ENCODE data around the gene CAV2.
"Not testable (repeated sequence)": the region's sequence is repeated elsewhere in the genome, so short reads cannot be mapped to it uniquely, and the experiment has no call there.

The CAV2 gene, protein sequence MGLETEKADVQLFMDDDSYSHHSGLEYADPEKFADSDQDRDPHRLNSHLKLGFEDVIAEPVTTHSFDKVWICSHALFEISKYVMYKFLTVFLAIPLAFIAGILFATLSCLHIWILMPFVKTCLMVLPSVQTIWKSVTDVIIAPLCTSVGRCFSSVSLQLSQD

DNA sequence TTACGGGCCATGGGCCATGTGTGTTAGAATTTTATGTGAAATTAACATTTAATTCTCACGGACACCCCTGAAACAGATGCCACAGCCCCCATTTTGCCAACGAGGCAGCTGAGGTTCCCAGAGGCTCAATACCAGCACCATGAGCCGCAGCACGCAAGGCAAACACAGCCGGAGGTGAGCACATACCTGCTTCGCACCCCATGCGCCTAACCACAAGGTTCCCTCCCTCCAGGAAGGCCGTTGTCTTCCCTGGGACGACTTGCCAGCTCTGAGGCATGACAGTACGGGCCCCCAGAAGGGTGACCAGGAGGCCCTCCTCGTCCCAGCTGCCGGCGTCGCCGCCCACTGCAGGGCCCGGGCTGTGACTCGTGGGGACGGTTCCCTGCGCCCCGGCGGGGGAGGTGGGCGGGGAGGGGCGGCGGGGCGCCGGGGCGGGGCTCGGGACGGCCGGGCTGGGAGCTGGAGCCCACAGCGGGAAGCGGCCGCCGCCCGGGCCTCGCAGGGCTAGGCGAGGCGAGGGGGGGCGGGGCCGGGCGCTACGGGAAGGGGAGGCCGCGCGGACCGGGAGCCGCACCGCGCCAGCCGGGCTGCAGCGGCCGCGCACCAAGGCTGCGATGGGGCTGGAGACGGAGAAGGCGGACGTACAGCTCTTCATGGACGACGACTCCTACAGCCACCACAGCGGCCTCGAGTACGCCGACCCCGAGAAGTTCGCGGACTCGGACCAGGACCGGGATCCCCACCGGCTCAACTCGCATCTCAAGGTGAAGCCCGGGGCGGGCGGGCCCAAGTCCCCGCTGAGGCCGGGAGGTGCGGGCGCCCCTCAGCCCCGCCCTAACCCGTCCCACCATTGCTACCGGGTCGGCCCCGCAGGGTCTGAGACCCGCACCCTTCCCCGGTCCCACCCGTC is at the start of gene CAV2:
Gene CAV2, plus strand, starts transcription at position 571 of the 910 bp plus-strand sequence. Its CDS starts 44 bp downstream, at position 615.
- DNase-seq (ENCODE audit: extremely low read depth in 1 of 2, low read depth in 1 of 2), result no peak

DNA sequence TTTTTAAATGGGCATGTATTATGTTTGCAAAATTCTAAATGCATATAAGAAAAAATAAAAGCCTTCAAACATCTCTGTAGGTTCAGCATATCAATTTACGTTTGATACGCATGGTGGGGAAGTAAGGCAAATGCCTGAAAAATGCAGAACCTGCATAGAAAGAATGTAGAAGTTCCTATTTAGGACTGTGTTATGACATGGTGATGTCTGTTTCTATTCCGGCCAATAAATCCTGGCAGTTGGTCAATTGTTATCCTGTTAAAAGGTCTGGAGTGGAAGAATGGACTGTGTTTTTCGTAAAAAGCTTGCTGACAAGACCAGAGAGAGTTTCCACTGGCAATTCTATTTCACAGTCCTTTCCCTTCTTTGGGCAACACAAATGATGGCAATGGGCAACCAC is 49.6 kb upstream of the CAV2 start:
- no peak for DNase-seq (ENCODE audit: extremely low read depth in 1 of 2, low read depth in 1 of 2)

DNA sequence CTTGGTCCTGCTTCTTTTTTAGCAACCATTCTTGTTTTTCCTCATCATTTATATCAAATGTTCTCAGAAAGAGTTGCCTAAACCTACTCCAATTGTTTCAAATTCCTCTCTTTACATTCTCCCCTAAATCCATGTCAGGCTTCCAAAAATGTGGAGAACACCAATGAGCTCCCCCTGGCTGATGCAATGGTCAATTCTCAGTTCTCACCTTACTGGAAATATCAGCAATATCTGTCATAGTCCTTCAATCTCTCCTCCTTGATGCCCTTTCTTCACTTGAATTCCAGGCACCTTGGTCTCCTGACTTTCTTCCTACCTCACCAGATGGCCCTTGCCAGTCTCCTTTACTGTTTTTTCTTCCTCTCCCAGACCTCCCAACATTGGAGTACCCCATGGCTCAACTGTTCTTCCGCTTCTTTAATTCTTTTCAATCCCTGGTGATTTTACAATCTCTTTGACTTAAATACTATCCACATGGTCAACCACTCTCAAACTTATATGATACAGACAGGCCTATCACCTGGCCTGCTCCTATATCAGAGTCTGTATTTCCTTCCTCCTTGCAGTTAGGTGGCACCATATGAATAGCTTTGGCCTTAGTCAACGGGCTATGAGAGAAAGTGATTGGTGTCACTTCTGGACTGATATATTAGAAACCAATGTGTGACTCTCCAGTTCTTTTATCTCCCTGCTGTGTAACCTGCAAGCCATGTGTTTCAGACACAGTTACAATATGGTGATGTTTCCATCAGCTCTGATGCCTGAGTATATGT is 47.4 kb upstream of the CAV2 start:
- DNase-seq (ENCODE audit: extremely low read depth in 1 of 2, low read depth in 1 of 2), result no peak

DNA sequence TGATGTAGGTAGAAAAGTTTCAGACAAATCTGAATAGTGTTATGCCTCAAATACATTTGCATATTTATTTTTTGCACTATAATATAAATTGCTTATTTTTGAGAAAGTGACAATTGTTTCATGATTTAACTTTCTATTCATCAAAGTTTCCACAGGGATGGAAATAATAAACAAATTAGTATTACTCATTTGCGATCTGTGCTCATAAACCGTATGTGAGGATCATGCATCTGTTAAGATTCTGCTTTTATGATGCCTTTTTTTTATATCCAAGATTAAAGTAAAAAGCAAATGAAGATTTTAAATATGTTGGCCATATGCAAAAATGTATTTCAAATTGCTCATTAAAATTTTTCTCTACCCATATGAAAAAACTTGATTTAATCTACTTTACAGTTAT is 45.2 kb upstream of the CAV2 start:
- no peak for DNase-seq (ENCODE audit: extremely low read depth in 1 of 2, low read depth in 1 of 2)

DNA sequence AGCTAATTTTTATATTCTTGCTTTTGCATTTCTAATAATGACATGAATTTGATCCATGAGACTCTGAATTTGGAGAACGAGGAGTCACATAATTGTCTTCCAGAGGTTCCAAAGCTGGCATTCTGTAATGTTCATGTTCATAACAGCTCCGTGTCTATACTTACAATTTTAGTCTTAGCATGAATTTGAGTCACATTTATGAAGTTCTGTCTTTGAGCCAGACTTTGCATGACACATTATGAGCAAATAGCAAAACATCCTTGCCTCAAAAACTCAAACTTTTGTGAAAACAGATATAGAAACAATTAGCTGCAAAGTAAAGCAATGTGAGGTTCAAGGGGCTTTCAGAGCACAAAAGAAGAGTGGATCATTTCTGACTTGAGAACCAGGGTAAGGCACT is 44.5 kb upstream of the CAV2 start:
- no peak for DNase-seq (ENCODE audit: extremely low read depth in 1 of 2, low read depth in 1 of 2)

DNA sequence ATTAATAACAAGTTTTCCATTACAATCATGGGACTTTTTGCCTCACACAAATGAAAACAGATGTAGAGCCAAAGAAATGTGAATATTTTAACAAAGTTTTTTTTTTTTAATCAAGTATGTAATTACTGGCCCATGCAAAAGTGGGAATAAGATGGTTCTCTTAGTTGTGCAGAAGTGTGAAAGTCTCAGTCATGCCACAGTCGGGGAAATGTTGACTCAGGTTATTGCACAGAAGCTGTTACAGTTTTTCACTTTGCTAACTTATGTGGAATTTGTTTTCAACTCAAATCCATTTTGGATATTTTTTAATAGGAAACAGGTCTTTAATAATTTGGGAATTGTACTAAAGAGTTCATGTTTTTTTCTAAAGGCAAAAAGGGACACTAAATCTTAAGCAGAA is 44.0 kb upstream of the CAV2 start:
- DNase-seq (ENCODE audit: extremely low read depth in 1 of 2, low read depth in 1 of 2), result no peak

DNA sequence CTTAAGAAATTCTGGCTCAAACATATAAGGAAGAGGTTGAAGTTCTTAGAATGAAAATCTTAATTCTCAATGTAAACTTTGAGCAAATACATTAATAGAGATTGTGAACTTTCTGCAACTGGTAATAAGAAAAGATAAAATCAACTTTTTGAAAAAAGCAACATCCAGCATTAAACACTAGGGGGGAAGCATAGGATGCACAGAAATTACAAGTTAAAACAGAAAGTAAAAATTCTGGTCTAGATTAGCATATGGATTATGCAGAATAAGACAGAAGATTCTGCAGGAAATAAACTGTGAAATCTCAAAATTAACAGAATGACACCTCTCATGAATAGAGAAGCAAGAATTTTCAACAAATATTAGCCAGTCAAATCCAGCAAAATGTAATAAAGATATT is 38.0 kb upstream of the CAV2 start:
- DNase-seq (ENCODE audit: extremely low read depth in 1 of 2, low read depth in 1 of 2), result no peak

DNA sequence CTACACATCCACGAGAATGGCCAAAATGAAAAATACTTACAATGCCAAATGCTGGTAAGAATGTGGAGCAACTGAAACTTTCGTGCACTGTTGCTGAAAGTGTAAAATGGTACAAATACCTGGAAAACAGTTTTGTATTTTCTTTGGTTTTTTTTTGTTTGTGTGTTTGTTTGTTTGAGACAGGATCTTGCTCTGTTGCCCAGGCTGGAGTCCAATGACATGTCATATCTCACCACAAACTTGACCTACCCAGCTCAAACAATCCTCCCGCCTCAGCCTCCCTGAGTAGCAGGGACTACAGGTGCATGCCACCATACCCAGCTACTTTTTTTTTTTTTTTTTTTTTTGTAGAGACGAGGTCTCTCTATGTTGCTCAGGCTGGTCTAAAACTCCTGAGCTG is 35.6 kb upstream of the CAV2 start:
- DNase-seq (ENCODE audit: extremely low read depth in 1 of 2, low read depth in 1 of 2), result no peak

DNA sequence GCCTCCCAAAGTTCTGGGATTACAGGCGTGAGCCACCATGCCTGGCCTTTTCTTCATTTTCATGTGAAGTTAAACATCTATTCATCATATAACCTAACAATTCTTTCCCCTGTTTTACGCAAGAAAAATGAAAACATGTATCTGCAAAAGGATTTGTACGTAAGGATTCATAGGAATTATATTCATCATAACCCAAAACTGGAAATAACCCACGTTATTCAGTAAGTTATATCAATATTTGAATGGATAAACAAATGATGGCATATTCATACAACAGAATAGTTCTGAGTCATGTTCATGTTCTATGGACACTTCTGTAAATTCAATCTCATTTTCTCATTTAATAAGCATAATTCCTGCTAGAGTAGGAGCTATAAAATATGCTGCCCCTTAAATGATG is 35.2 kb upstream of the CAV2 start:
- no peak for DNase-seq (ENCODE audit: extremely low read depth in 1 of 2, low read depth in 1 of 2)

DNA sequence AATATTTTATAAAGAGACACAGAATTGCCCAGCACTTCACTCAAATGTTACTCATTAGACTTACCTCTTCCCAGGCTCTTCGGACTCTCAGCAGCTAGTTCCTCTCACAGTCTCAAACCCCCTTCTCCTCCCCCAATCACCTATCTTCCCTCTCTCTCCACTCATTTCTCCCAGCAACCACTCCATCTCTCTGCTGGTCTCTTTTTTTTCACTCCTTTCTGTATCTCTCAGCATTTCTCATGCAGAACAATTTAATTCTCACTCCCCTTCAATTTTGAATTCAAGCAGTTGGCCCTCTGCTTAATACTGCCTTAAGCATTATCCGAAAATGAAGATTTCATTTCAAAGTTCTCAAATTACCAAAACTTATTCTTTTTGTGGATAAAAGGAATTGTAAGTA is 34.4 kb upstream of the CAV2 start:
- DNase-seq (ENCODE audit: extremely low read depth in 1 of 2, low read depth in 1 of 2), result no peak

DNA sequence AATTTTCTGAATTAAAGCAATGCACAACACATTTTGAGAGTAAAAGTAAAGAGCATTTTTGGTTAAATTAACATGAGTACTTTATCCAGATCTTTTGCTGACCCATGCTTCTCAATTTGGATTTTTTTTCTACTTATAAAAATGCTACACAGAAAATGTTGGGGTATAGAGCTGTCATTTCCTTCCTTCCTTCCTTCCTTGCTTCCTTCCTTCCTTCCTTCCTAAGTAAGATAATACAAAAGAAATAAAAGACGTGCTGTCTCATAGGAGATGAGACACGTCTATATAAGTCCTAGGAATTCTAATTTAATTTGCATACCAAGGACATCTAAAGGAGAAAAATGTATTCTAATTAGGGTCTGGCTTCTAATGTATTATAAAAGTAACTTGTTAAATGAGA is 31.0 kb upstream of the CAV2 start:
- no peak for DNase-seq (ENCODE audit: extremely low read depth in 1 of 2, low read depth in 1 of 2)

DNA sequence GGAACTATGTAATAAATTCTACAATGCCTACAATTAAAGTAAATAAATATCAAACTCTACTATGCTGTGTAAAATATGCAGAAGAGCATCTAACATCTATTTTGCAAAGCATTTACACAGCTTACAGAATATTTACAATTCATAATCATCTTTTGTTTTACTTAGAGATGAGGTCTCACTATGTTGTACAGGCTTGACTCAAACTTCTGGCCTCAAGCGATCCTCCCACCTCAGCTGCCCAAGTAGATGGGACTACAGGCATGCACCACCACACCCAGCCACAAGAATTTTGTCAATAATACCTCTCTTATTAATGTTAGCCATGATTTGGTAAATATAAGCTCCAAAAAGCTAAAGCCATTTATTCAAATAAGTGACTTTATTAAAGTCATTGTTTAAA is 21.9 kb upstream of the CAV2 start:
- DNase-seq (ENCODE audit: extremely low read depth in 1 of 2, low read depth in 1 of 2), result no peak

DNA sequence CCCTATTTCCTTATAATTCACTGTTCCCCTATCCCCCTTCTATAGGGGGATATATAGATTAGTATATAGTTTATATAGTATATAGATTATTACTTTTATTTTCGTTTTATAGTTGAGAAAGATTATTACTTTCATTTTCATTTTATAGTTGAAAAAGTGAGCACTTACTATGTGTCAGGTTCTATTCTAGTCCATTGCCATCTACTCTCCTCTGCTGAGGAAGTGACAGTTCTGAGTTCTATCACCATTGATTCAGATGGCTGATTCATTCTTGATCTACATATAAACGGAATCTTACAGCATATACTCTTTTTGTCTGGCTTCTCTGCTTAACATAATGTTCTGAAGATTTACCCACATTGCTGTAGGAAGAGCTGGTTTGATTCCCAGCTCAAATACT is 20.7 kb upstream of the CAV2 start:
- no peak for DNase-seq (ENCODE audit: extremely low read depth in 1 of 2, low read depth in 1 of 2)

DNA sequence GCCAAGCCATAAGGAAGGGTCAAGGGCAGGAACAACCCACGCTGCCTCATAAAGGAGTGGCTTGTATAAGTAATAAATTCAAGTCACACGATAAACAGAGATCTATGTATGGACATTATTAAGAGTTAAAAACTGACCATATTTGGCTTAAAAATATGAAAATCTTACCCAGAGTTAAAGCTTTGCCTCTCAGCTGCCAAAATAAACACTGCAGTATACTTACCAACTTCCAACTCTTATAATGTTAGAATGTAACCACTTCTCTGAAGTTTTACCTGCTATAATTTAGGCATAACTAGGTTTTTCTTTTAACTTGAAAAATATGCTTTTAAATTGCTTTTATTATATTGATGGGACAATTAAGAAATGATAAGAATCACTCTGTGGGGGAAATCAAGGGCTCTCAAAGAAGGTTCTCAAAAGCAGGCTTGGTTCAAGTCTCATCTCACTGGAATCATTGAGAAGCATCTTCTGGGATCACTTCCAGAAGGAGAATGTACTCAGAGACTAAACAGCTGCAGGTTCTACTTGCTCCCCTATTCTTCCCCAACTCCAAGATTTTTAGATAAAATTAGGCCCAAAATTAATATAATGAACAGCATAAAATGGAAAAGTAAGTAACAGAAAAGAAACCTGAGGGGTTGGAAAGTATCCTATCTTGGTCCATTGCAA is 16.1 kb upstream of the CAV2 start:
- DNase-seq (ENCODE audit: extremely low read depth in 1 of 2, low read depth in 1 of 2), result no peak

DNA sequence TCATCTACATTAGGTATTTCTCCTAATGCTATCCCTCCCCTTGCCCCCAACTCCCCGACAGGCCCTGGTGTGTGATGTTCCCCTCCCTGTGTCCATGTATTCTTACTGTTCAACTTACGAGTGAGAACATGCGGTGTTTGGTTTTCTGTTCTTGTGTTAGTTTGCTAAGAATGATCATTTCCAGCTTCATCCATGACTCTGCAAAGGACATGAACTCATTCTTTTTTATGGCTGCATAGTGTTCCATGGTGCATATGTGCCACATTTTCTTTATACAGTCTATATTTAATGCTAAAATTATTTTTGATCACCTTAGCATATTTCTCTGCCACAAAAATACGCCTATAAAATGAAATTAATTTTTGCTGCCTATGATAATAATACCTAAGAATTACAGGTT is 15.1 kb upstream of the CAV2 start:
- DNase-seq (ENCODE audit: extremely low read depth in 1 of 2, low read depth in 1 of 2), result not testable (repeated sequence)

DNA sequence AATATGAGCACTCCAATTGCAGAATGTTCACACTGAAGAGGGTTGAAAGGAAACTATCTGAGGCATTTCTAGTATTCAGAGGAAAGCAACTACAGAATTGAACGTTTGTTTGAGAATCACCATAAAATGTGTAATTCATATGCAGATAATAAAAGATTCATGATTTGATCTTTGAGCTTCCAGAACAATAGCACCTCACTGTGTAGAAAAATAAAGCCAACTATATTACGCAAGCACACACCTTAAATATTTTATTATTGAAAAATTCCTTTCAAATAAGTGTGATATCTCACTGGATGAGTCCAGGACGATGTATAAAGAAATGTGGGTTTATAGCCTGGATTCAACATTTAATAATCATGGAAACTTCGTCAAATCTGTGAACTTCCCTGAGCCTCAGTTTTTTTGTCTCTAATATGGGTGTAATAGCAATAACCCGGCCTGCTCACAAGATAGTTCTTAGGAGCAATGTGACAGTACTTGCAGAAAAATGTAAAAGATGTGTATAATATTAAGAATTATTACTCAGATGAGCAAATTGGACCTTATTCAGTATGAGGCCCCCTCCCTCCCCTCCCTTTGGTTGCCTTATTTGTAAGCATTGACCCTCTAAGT is 11.5 kb upstream of the CAV2 start:
- no peak for DNase-seq (ENCODE audit: extremely low read depth in 1 of 2, low read depth in 1 of 2)

DNA sequence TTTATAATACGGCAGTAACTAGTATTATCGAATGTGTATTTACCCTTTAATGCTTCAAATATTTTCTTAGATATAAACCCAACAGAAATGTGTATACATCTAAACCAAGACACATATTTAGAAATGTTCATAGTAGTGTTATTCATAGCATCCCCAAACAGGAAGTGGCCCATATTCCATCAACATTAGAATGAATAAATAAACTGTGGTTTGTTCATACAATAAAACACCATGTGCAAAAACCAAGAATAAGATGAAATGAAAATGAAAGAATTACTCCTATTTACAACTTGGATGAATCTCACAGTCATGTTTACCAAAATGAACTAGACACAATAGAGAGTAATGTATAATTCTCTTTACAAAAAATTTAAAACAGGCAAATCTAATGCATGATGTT is 9.2 kb upstream of the CAV2 start:
- no peak for DNase-seq (ENCODE audit: extremely low read depth in 1 of 2, low read depth in 1 of 2)

DNA sequence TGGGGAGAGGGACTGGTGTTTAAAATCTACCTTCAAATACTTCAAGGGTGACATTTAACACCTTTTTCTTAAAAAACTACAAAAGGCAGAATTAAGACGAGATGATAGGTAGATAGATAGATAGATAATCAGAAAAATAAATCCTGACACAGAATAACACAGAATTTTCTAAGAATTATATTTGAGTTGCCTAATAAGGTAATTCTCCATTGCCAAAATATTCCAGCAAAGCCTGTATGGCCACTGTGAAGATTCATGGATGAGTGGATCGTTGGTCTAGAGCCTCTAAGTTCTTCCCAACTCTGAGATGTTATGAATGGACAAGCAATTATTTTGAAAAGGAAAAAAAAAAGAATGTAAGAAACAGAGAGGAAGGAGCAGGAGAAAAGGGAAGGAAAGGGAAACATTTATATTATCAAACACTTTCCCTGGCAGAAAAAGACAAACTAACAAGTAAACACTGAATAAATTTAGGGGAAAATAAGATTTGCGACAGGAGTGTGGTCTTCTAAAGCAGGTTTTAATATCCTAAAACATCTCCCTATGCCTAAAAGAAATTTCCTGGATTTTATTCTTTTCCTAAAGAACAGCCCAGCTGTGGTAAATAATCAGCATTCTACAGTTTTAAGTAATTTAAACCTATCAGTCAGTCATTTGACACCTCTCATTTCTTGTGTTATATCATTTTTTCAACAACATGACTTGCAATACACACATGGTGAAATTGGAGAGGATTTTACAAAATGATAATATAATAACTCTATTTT is 7.5 kb upstream of the CAV2 start:
- DNase-seq (ENCODE audit: extremely low read depth in 1 of 2, low read depth in 1 of 2), result no peak

DNA sequence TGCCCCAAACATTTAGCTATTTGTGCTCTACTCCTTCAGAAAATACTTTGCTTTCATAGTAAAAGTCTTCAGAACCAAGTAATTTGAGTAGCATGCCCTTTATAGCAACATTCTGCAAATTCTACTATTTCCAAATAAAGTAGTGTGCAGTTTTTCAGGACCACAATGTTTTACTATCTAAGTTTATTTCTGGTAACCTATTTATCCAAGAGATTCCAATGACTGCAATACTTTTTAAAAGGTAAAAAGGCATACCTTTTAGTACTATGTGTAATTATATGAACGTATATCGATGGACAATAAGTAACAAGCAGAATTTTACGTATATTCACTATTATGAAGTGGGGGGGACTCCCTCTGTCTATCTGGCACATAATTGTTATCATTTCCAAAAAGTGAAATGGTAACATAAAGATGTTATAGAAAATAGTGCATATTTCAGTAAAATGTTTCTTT is 6.9 kb upstream of the CAV2 start:
- no peak for DNase-seq (ENCODE audit: extremely low read depth in 1 of 2, low read depth in 1 of 2)

DNA sequence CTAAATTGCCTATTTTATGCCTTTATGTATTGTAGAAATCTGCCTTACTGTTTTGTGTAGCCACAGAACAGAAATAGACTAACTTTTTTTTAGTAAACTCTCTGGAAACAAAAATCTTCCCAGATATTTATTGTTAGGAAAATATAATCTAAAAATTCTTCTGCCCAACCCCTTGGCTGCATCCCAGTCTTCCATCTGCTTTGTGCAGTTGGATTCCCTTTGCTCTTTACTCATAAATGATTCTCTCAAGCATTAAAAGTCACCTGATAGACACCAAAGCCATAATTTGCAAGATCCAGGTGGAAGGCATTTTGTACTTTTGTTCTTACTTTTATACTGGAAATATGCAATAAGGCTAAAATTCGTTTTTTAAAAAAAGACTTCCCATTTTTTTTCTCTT is 6.1 kb upstream of the CAV2 start:
- DNase-seq (ENCODE audit: extremely low read depth in 1 of 2, low read depth in 1 of 2), result no peak
